Neural cell (in vitro differentiated cells): Measurements from ENCODE around the gene KNOP1. TPM values are rescaled to one million over a fixed set of nuclear protein-coding genes. Genes with fewer than 3 reads are reported as not detected.

ENCODE experiments used
- H2AFZ ChIP-seq: fragments of 200-600, 300-800 bp; sonication (generic), shearing (Covaris generic); 2 replicates; pipeline ENCODE4 v1.6.0; 2014; ENCODE audit warnings: low read depth, mild to moderate bottlenecking, antibody characterized with exemption, low read length, moderate library complexity
- H3F3A ChIP-seq: fragments of 200-600 bp; shearing (Covaris generic); 2 replicates; pipeline ENCODE4 v1.6.1; 2016; ENCODE audit warnings: mild to moderate bottlenecking, moderate library complexity, mixed read lengths, antibody characterized with exemption, low read length; ENCODE audit not compliant: insufficient read depth, poor library complexity, severe bottlenecking
- H3K27ac ChIP-seq: fragments of 200-600, 300-800 bp; sonication (generic), shearing (Covaris generic); 2 replicates; pipeline ENCODE4 v1.5.1; 2014; ENCODE audit warnings: mild to moderate bottlenecking, low read length, moderate library complexity
- H3K27me3 ChIP-seq: fragments of 300-800, 200-600 bp; sonication (generic), shearing (Covaris generic); 2 replicates; pipeline ENCODE4 v1.6.0; 2014; ENCODE audit warnings: mild to moderate bottlenecking, low read depth, low read length, moderate library complexity; ENCODE audit not compliant: insufficient read depth
- H3K36me3 ChIP-seq: fragments of 300-800, 200-600 bp; sonication (generic), shearing (Covaris generic); 2 replicates; pipeline ENCODE4 v1.5.1; 2014; ENCODE audit warnings: mild to moderate bottlenecking, antibody characterized with exemption, low read length, moderate library complexity; ENCODE audit not compliant: insufficient read depth
- H3K4me2 ChIP-seq: fragments of 300-800, 200-600 bp; sonication (generic), shearing (Covaris generic); 2 replicates; pipeline ENCODE4 v1.6.0; 2014; ENCODE audit warnings: mild to moderate bottlenecking, low read length
- H3K4me3 ChIP-seq: fragments of 300-800, 200-600 bp; sonication (generic), shearing (Covaris generic); 2 replicates; pipeline ENCODE4 v1.5.1; 2014; ENCODE audit warnings: mild to moderate bottlenecking, low read length, moderate library complexity
- H3K79me2 ChIP-seq: fragments of 200-600 bp; shearing (Covaris generic); replicated peaks from 2 replicates; pipeline ENCODE4 v1.6.0; 2014; ENCODE audit warnings: mild to moderate bottlenecking, low read length, moderate library complexity; ENCODE audit not compliant: insufficient read depth
- H3K9ac ChIP-seq: fragments of 300-800, 200-600 bp; sonication (generic), shearing (Covaris generic); 2 replicates; pipeline ENCODE4 v1.6.1; 2016; ENCODE audit warnings: mild to moderate bottlenecking, low read length, mixed read lengths
- H3K9me2 ChIP-seq: fragments of 200-600 bp; shearing (Covaris generic); 2 replicates; pipeline ENCODE4 v1.6.1; 2016; ENCODE audit warnings: mild to moderate bottlenecking, low read length, mixed read lengths; ENCODE audit not compliant: insufficient read depth
- H3K9me3 ChIP-seq: fragments of 200-600, 300-800 bp; sonication (generic), shearing (Covaris generic); 2 replicates; pipeline ENCODE4 v1.6.1; 2016; ENCODE audit warnings: mild to moderate bottlenecking, mixed run types, low read length, moderate library complexity, mixed read lengths
- H4K20me1 ChIP-seq: fragments of 200-600 bp; shearing (Covaris generic); 2 replicates; pipeline ENCODE4 v1.6.1; 2016; ENCODE audit warnings: mild to moderate bottlenecking, mixed run types; ENCODE audit not compliant: insufficient read depth
- CTCF ChIP-seq: fragments of 450-650 bp; IDR thresholded peaks from 2 replicates; pipeline ENCODE4 v1.5.1; 2014; ENCODE audit warnings: antibody characterized with exemption, mild to moderate bottlenecking, moderate library complexity; ENCODE audit not compliant: poor library complexity, severe bottlenecking
- EP300 ChIP-seq: fragments of 450-650 bp; conservative IDR thresholded peaks from 2 replicates; pipeline ENCODE4 v1.6.1; 2014; ENCODE audit warnings: antibody characterized with exemption, mild to moderate bottlenecking, moderate library complexity; ENCODE audit not compliant: poor library complexity, severe bottlenecking
- EZH2 ChIP-seq: fragments of 200-600, 300-800 bp; shearing (Covaris generic), sonication (generic); IDR thresholded peaks from 2 replicates; pipeline ENCODE4 v1.6.1; 2014; ENCODE audit warnings: antibody characterized with exemption, low read length, borderline replicate concordance, mild to moderate bottlenecking; ENCODE audit not compliant: insufficient read depth, poor library complexity, severe bottlenecking
- MXI1 ChIP-seq: fragments of 450-650 bp; conservative IDR thresholded peaks from 2 replicates; pipeline ENCODE4 v1.6.1; 2014; ENCODE audit warnings: antibody characterized with exemption, mild to moderate bottlenecking; ENCODE audit not compliant: poor library complexity, severe bottlenecking
- POLR2AphosphoS5 ChIP-seq: IDR thresholded peaks from 2 replicates; pipeline ENCODE4 v1.6.1; 2012
- RAD21 ChIP-seq: fragments of 450-650 bp; conservative IDR thresholded peaks from 2 replicates; pipeline ENCODE4 v1.6.1; 2014; ENCODE audit warnings: antibody characterized with exemption, mild to moderate bottlenecking, moderate library complexity
- REST ChIP-seq: IDR thresholded peaks from 2 replicates; pipeline ENCODE4 v1.6.1; 2012; ENCODE audit warnings: borderline replicate concordance
- SMC3 ChIP-seq: fragments of 450-650 bp; conservative IDR thresholded peaks from 2 replicates; pipeline ENCODE4 v1.6.1; 2014; ENCODE audit warnings: antibody characterized with exemption, mild to moderate bottlenecking, moderate library complexity; ENCODE audit not compliant: poor library complexity
- TAF1 ChIP-seq: IDR thresholded peaks from 2 replicates; pipeline ENCODE4 v1.6.1; 2012; ENCODE audit warnings: low read depth
- polyA plus RNA-seq: library from polyadenylated mRNA; depleted of rRNA; stranded (reverse); fragments of >200 nt; gene quantifications from 2 replicates; pipeline ENCODE4 v1.2.3, GENCODE V29; 2014

KNOP1 gene
- polyA plus RNA-seq, 1 donor from 2014 or later, result 40.1 TPM

- no peak overlapping the region for H2AFZ ChIP-seq
- H3K9me2 ChIP-seq, result no peaks in the 10 kb centered on the region
- no peak overlapping the region for H3K9ac ChIP-seq
- H3K27me3 ChIP-seq, result no peaks in the 10 kb centered on the region
- H3K79me2 ChIP-seq, result no peaks in the 10 kb centered on the region
- no peaks in the 10 kb centered on the region for H3F3A ChIP-seq
- no peak overlapping the region for H3K27ac ChIP-seq
- no peaks in the 10 kb centered on the region for H4K20me1 ChIP-seq
- no peaks in the 10 kb centered on the region for H3K9me3 ChIP-seq
- no peak overlapping the region for H3K4me3 ChIP-seq
- H3K36me3 ChIP-seq, result no peaks in the 10 kb centered on the region
- no peak overlapping the region for H3K4me2 ChIP-seq
- TF ChIP-seq TAF1 (no peak), SMC3 (no peak), EZH2 (no peak), CTCF (no peak), REST (no peak)
These were observed 36.6 kb upstream of the KNOP1 start for GRCh38 chr16:19754644-19755036.

GRCh38 chr16:19753815-19754643 is 36.0 kb upstream of the KNOP1 start:
- Histone ChIP-seq H2AFZ (no peak overlapping the region), H3F3A (no peaks in the 10 kb centered on the region), H3K27me3 (no peaks in the 10 kb centered on the region), H3K4me3 (no peak overlapping the region), H3K9me3 (no peaks in the 10 kb centered on the region), H3K9ac (no peak overlapping the region), H3K79me2 (no peaks in the 10 kb centered on the region), H3K27ac (no peak overlapping the region), H3K9me2 (no peaks in the 10 kb centered on the region), H3K4me2 (no peak overlapping the region), H3K36me3 (no peaks in the 10 kb centered on the region), H4K20me1 (no peaks in the 10 kb centered on the region)
- TF ChIP-seq RAD21, result no peak
- no peak for TF ChIP-seq SMC3
- no peak for TF ChIP-seq CTCF
- TF ChIP-seq EZH2, result no peak
- TF ChIP-seq TAF1, result no peak
- TF ChIP-seq EP300, result no peak
- TF ChIP-seq MXI1, result no peak
- TF ChIP-seq REST, result no peak
- TF ChIP-seq POLR2AphosphoS5, result no peak
